ENCODE data around the gene SMCO4. TPM values are rescaled to one million over a fixed set of nuclear protein-coding genes. Genes with fewer than 3 reads are reported as not detected.

Gene SMCO4
- total RNA-seq, 6 experiments from 2014 or later, result 8.6 to 13.1 (median 11.0) TPM

DNA sequence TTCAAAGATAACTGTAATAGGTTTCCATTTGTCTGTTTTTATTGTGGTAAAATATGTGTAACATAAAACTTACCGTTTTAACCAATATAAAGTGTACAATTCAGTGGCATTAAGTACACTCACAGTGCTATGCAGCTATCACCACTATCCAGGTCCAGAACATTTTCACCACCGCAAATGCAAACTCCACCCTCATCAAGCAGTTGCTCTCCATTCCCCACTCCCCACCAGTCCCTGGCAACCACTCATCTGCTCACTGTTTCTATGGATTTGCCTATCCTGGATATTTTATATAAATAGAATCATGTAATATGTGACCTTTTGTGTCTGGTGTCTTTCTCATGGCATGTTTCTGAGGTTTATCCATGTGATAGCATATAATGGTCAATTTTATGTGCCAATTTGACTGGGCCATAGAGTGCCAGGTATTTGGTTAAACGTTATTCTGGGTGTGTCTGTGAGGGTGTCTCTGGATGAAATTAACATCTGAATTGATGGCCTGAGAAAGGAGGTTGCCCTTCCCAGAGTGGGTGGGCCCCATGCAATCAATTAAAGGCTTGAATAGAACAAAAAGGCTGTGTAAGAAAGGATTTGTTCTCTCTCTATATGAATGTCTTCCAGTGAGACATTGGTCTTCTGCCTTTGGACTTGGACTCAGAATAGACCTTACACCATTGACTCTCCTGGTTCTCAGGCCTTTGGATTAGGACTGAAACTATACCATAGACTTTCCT lies 17.2 kb upstream of the SMCO4 start:
- no peaks in the 10 kb centered on the region for H3K36me3 Mint-ChIP-seq (ENCODE audit: low read depth)
- TF ChIP-seq, protein P1, sequence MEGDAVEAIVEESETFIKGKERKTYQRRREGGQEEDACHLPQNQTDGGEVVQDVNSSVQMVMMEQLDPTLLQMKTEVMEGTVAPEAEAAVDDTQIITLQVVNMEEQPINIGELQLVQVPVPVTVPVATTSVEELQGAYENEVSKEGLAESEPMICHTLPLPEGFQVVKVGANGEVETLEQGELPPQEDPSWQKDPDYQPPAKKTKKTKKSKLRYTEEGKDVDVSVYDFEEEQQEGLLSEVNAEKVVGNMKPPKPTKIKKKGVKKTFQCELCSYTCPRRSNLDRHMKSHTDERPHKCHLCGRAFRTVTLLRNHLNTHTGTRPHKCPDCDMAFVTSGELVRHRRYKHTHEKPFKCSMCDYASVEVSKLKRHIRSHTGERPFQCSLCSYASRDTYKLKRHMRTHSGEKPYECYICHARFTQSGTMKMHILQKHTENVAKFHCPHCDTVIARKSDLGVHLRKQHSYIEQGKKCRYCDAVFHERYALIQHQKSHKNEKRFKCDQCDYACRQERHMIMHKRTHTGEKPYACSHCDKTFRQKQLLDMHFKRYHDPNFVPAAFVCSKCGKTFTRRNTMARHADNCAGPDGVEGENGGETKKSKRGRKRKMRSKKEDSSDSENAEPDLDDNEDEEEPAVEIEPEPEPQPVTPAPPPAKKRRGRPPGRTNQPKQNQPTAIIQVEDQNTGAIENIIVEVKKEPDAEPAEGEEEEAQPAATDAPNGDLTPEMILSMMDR (IDR thresholded peaks at IDR 0.05), result no peak
- peaks cover 17% of the 10 kb centered on the region for H3K27me3 Mint-ChIP-seq (ENCODE audit: insufficient read depth)
- H3K4me1 Mint-ChIP-seq (ENCODE audit: low read depth), result no peaks in the 10 kb centered on the region
- no peak overlapping the region for H3K27ac Mint-ChIP-seq
- no peak for DNase-seq
- H3K9me3 Mint-ChIP-seq, result no peaks in the 10 kb centered on the region
- H3K4me3 Mint-ChIP-seq, result no peak overlapping the region

DNA sequence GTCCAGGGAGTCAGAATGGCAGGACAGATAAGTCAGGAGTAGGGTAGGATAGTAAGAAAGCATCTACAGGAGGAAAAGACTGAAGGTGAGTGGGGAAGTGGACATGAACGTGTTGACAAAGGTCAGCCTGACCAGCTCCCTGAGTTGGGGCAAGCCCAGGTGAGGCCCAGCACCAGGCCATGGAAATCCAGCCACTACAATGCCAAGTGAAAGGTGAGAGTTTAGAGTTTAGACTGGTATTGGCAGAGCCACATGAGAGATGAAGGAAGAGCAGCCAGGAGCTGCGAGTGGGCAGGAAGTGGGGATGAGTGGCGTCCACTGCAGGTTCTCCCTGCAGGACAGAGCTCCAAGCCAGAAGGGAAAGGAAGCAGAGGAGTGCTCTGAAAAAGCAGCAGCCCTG lies 16.5 kb upstream of the SMCO4 start:
- TF ChIP-seq, protein P1 (IDR thresholded peaks at IDR 0.05), result no peak
- H3K9me3 Mint-ChIP-seq, result no peaks in the 10 kb centered on the region
- no peaks in the 10 kb centered on the region for H3K36me3 Mint-ChIP-seq (ENCODE audit: low read depth)
- H3K4me3 Mint-ChIP-seq, result no peak overlapping the region
- H3K4me1 Mint-ChIP-seq (ENCODE audit: low read depth), result no peaks in the 10 kb centered on the region
- peaks cover 20% of the 10 kb centered on the region for H3K27me3 Mint-ChIP-seq (ENCODE audit: insufficient read depth)
- DNase-seq, result no peak
- H3K27ac Mint-ChIP-seq, result no peak overlapping the region

DNA sequence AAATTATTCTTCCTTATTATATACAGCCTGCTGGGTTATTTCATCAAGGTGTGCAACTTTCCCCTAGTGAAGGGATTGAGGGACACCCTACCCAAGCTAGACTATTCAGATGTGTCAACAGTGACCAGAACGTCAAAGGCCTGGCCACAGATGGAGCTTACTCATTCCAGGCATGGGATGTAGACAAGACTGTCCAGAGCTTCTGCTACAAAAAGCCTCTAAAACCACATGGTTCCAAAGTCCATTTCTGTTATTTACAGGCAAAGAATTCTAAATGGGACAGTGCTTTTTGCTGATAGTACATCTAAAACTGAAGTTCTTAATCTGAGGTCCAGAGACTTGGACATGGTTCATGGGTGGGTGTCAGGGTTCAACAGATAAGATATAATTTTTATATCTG lies 9.7 kb upstream of the SMCO4 start:
- no peaks in the 10 kb centered on the region for H3K4me1 Mint-ChIP-seq (ENCODE audit: low read depth)
- H3K4me3 Mint-ChIP-seq, result no peak overlapping the region
- H3K27ac Mint-ChIP-seq, result no peak overlapping the region
- DNase-seq, result no peak
- H3K27me3 Mint-ChIP-seq (ENCODE audit: insufficient read depth), result peaks cover 40% of the 10 kb centered on the region
- no peaks in the 10 kb centered on the region for H3K36me3 Mint-ChIP-seq (ENCODE audit: low read depth)
- TF ChIP-seq, protein P1 (IDR thresholded peaks at IDR 0.05), result no peak
- H3K9me3 Mint-ChIP-seq, result no peaks in the 10 kb centered on the region

DNA sequence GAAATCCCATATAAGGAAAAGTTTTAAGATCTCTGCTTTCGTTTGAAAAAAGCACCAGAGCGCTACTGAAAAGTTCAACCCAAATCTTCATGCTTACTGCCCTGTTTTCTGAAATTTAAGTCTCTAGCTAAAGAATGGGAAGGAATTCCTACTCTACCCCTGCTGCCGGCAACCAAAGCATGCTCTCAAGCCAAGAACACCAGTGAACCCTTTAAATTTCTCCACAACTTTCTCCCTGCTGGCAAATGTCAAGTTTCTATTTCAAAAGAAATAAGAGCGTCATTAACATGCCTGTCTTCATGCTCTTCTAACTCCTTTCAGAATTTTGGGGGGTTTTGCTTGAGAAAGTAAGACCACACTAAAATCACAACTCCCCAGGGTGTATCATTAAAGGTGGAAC lies 6.8 kb upstream of the SMCO4 start:
- H3K36me3 Mint-ChIP-seq (ENCODE audit: low read depth), result no peaks in the 10 kb centered on the region
- no peak overlapping the region for H3K27ac Mint-ChIP-seq
- no peaks in the 10 kb centered on the region for H3K9me3 Mint-ChIP-seq
- TF ChIP-seq, protein P1 (IDR thresholded peaks at IDR 0.05), result no peak
- H3K4me3 Mint-ChIP-seq, result no peak overlapping the region
- DNase-seq, result no peak
- H3K4me1 Mint-ChIP-seq (ENCODE audit: low read depth), result no peaks in the 10 kb centered on the region
- peaks cover 40% of the 10 kb centered on the region for H3K27me3 Mint-ChIP-seq (ENCODE audit: insufficient read depth)

DNA sequence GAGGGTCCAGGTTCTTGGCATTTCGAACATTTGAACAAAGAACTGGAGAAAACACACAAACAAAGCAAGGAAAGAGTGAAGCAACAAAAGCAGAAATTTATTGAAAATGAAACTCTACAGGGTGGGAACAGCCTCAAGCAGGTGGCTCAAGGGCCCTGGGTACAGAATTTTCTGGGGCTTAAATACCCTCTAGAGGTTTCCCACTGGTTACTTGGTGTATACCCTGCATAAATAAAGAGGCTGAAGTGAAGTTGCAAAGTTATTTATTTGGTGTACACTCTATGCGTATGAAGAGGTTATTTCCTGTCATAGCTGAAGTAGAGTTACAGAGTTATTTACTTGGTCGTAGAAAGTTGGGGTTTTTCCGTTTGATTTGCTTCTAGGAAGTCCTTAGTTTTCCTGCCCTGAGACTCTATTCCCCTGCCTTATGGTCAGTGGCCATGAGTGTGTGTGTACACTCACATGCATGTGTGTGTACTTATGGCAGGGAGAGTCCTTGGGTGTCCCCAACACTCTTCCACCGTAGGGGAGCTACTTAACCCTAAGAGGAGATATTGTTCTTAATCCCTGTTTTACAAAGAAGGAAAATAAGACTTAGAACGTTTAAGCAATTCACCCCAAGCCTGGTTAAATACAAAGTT lies 5.6 kb upstream of the SMCO4 start:
- DNase-seq, result no peak
- Mint-ChIP-seq H3K36me3 (ENCODE audit: low read depth) (no peaks in the 10 kb centered on the region), H3K4me1 (ENCODE audit: low read depth) (peaks cover 2% of the 10 kb centered on the region), H3K27ac (no peak overlapping the region), H3K4me3 (no peak overlapping the region), H3K9me3 (no peaks in the 10 kb centered on the region), H3K27me3 (ENCODE audit: insufficient read depth) (peaks cover 38% of the 10 kb centered on the region)
- TF ChIP-seq, protein P1 (IDR thresholded peaks at IDR 0.05), result no peak

Measured in HFFc6 (cell line).